SK-N-SH treated with all-trans-retinoic acid at 6 μM for 48 hours (cell line): ENCODE results near the gene CROCC2.

Source experiments
- ATAC-seq: fragments of 200-7000 bp; cut with Tn5 transposase; 3 replicates; pipeline ENCODE4 v1.9.1; 2020; ENCODE audit warnings: mild to moderate bottlenecking, moderate library complexity
- ARNTL ChIP-seq: fragments of 450-650 bp; formaldehyde crosslinking; IDR thresholded peaks from 2 replicates; pipeline ENCODE4 v1.5.0; 2020; ENCODE audit warnings: low read depth, mild to moderate bottlenecking, moderate library complexity, borderline replicate concordance
- CREB5 ChIP-seq: fragments of 250-450 bp; sonication (Bioruptor Pico); IDR thresholded peaks from 2 replicates; pipeline ENCODE4 v1.5.1; 2020; ENCODE audit warnings: low read depth, mild to moderate bottlenecking, moderate library complexity
- CSDC2 ChIP-seq: fragments of 250-450 bp; sonication (Bioruptor Pico); IDR thresholded peaks from 2 replicates; pipeline ENCODE4 v1.5.0; 2020; ENCODE audit warnings: mild to moderate bottlenecking, moderate library complexity
- ESRRG ChIP-seq: fragments of 250-450 bp; sonication (Bioruptor Pico); IDR thresholded peaks from 2 replicates; pipeline ENCODE4 v1.6.1; 2021; ENCODE audit warnings: mild to moderate bottlenecking
- GLIS3 ChIP-seq: fragments of 250-450 bp; sonication (Bioruptor Pico); IDR thresholded peaks from 2 replicates; pipeline ENCODE4 v1.5.0; 2020; ENCODE audit warnings: mild to moderate bottlenecking, moderate library complexity
- ISL1 ChIP-seq: fragments of 250-450 bp; sonication (Bioruptor Pico); IDR thresholded peaks from 2 replicates; pipeline ENCODE4 v2.1.2; 2022; ENCODE audit warnings: mild to moderate bottlenecking, moderate library complexity
- OSR1 ChIP-seq: fragments of 250-450 bp; sonication (Bioruptor Pico); IDR thresholded peaks from 2 replicates; pipeline ENCODE4 v1.8.0; 2022; ENCODE audit warnings: moderate library complexity, mild to moderate bottlenecking, inconsistent platforms
- RARB ChIP-seq: fragments of 250-450 bp; sonication (Bioruptor Pico); IDR thresholded peaks from 2 replicates; pipeline ENCODE4 v1.8.0; 2021; ENCODE audit warnings: mild to moderate bottlenecking, moderate library complexity
- SNAI2 ChIP-seq: fragments of 250-450 bp; sonication (Bioruptor Pico); IDR thresholded peaks from 2 replicates; pipeline ENCODE4 v1.5.0; 2020; ENCODE audit warnings: mild to moderate bottlenecking, moderate library complexity
- TCF4 ChIP-seq: fragments of 250-450 bp; sonication (Bioruptor Pico); IDR thresholded peaks from 2 replicates; pipeline ENCODE4 v1.8.0; 2021; ENCODE audit warnings: mild to moderate bottlenecking, moderate library complexity, borderline replicate concordance
- TOX ChIP-seq: fragments of 250-450 bp; sonication (Bioruptor Pico); IDR thresholded peaks from 2 replicates; pipeline ENCODE4 v1.8.0; 2021; ENCODE audit warnings: mild to moderate bottlenecking, moderate library complexity, borderline replicate concordance
- ZC3H10 ChIP-seq: fragments of 250-450 bp; sonication (Bioruptor Pico); IDR thresholded peaks from 2 replicates; pipeline ENCODE4 v1.5.1; 2021; ENCODE audit warnings: mild to moderate bottlenecking, moderate library complexity
- ZFP3 ChIP-seq: fragments of 250-450 bp; sonication (Bioruptor Pico); IDR thresholded peaks from 2 replicates; pipeline ENCODE4 v1.5.0; 2020; ENCODE audit warnings: mild to moderate bottlenecking, moderate library complexity
- ZFP30 ChIP-seq: fragments of 450-650 bp; formaldehyde crosslinking; IDR thresholded peaks from 2 replicates; pipeline ENCODE4 v1.5.0; 2022; ENCODE audit warnings: mild to moderate bottlenecking, moderate library complexity
- ZNF565 ChIP-seq: fragments of 450-650 bp; formaldehyde crosslinking; conservative IDR thresholded peaks from 2 replicates; pipeline ENCODE4 v1.5.0; 2020; ENCODE audit warnings: low read depth, mild to moderate bottlenecking, moderate library complexity
- ZNF8 ChIP-seq: fragments of 450-650 bp; formaldehyde crosslinking; IDR thresholded peaks from 2 replicates; pipeline ENCODE4 v1.5.0; 2020; ENCODE audit warnings: mild to moderate bottlenecking, moderate library complexity
- TF ChIP-seq, protein P1 (sequence below): fragments of 250-450 bp; sonication (Bioruptor Pico); IDR thresholded peaks from 2 replicates; pipeline ENCODE4 v1.8.0; 2020; ENCODE audit warnings: mild to moderate bottlenecking, moderate library complexity, borderline replicate concordance
- TF ChIP-seq, protein P2 (sequence below): fragments of 250-450 bp; sonication (Bioruptor Pico); IDR thresholded peaks from 2 replicates; pipeline ENCODE4 v1.5.0; 2020; ENCODE audit warnings: mild to moderate bottlenecking, moderate library complexity
- TF ChIP-seq, protein P3 (sequence below): fragments of 250-450 bp; sonication (Bioruptor Pico); IDR thresholded peaks from 2 replicates; pipeline ENCODE4 v1.8.0; 2021; ENCODE audit warnings: low read depth, mild to moderate bottlenecking, moderate library complexity, borderline replicate concordance

Gene CROCC2

DNA sequence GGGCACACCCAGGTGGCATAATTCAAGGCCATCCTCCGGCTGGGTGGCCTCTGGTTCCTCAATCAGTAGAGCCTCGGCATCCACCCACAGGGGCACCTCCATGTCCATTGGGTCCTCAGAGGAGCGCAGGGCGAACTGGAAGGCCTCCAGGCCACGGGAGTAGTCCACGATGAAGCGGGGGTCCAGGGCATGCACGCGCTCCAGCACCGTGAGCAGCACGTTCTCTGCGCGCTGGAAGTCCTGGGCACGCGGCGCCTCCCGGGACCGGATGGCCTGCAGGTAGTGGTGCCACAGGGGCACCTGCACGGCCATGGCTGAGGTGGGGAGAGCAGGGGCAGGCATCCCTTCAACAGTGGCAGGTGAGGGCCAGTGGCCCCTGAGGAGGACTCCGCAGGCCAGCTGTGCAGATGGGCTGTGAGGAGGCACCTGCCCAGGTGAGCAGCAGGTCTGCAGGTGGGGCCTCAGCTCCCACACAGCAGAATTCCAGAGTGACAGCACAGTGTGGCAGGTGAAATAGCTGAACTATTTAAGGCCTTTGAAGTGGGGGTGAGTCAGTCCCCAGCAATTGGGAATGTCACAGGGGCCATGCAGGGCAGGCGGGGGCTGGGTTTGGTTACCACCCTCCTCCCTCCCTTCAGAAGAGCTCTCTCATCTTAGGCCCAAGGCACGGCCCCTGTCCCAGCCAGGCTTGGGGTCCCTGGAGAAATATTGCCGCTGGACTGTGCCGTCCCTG lies 10.3 kb upstream of the CROCC2 start, which contains the start of gene MAB21L4:
MAB21L4 (minus strand) TSS at position 501 of the 733 bp plus-strand sequence; CDS start at position 342, 159 bp downstream.
- ATAC-seq = no peak
- no peak for TF ChIP-seq ZNF565
- TF ChIP-seq, protein P1, sequence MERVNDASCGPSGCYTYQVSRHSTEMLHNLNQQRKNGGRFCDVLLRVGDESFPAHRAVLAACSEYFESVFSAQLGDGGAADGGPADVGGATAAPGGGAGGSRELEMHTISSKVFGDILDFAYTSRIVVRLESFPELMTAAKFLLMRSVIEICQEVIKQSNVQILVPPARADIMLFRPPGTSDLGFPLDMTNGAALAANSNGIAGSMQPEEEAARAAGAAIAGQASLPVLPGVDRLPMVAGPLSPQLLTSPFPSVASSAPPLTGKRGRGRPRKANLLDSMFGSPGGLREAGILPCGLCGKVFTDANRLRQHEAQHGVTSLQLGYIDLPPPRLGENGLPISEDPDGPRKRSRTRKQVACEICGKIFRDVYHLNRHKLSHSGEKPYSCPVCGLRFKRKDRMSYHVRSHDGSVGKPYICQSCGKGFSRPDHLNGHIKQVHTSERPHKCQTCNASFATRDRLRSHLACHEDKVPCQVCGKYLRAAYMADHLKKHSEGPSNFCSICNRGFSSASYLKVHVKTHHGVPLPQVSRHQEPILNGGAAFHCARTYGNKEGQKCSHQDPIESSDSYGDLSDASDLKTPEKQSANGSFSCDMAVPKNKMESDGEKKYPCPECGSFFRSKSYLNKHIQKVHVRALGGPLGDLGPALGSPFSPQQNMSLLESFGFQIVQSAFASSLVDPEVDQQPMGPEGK (CRISPR knock-in tag) = no peak
- no peak for TF ChIP-seq ARNTL
- TF ChIP-seq ZNF8 (CRISPR knock-in tag) = no peak
- no peak for TF ChIP-seq ZFP30 (CRISPR knock-in tag)

GRCh38 chr2:240896394-240896793 lies 9.7 kb upstream of the CROCC2 start:
- no peak for TF ChIP-seq ZFP3 (CRISPR knock-in tag)
- TF ChIP-seq ISL1 (CRISPR knock-in tag) = no peak
- TF ChIP-seq ESRRG (CRISPR knock-in tag) = no peak
- no peak for TF ChIP-seq RARB (CRISPR knock-in tag)
- no peak for TF ChIP-seq TCF4
- TF ChIP-seq ZFP30 (CRISPR knock-in tag) = no peak
- no peak for TF ChIP-seq CSDC2 (CRISPR knock-in tag)
- TF ChIP-seq ZNF8 (CRISPR knock-in tag) = no peak
- TF ChIP-seq, protein P2, sequence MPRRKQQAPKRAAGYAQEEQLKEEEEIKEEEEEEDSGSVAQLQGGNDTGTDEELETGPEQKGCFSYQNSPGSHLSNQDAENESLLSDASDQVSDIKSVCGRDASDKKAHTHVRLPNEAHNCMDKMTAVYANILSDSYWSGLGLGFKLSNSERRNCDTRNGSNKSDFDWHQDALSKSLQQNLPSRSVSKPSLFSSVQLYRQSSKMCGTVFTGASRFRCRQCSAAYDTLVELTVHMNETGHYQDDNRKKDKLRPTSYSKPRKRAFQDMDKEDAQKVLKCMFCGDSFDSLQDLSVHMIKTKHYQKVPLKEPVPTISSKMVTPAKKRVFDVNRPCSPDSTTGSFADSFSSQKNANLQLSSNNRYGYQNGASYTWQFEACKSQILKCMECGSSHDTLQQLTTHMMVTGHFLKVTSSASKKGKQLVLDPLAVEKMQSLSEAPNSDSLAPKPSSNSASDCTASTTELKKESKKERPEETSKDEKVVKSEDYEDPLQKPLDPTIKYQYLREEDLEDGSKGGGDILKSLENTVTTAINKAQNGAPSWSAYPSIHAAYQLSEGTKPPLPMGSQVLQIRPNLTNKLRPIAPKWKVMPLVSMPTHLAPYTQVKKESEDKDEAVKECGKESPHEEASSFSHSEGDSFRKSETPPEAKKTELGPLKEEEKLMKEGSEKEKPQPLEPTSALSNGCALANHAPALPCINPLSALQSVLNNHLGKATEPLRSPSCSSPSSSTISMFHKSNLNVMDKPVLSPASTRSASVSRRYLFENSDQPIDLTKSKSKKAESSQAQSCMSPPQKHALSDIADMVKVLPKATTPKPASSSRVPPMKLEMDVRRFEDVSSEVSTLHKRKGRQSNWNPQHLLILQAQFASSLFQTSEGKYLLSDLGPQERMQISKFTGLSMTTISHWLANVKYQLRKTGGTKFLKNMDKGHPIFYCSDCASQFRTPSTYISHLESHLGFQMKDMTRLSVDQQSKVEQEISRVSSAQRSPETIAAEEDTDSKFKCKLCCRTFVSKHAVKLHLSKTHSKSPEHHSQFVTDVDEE (CRISPR knock-in tag) = no peak
- ATAC-seq = no peak

GRCh38 chr2:240896871-240897692 lies 9.1 kb upstream of the CROCC2 start:
- ATAC-seq = no peak
- no peak for TF ChIP-seq SNAI2 (CRISPR knock-in tag)
- TF ChIP-seq, protein P1 (CRISPR knock-in tag) = no peak
- no peak for TF ChIP-seq CSDC2 (CRISPR knock-in tag)
- TF ChIP-seq ZNF8 (CRISPR knock-in tag) = no peak
- no peak for TF ChIP-seq ZNF565
- TF ChIP-seq ESRRG (CRISPR knock-in tag) = no peak
- TF ChIP-seq TOX (CRISPR knock-in tag) = no peak

- no peak for ATAC-seq
- TF ChIP-seq, protein P3, sequence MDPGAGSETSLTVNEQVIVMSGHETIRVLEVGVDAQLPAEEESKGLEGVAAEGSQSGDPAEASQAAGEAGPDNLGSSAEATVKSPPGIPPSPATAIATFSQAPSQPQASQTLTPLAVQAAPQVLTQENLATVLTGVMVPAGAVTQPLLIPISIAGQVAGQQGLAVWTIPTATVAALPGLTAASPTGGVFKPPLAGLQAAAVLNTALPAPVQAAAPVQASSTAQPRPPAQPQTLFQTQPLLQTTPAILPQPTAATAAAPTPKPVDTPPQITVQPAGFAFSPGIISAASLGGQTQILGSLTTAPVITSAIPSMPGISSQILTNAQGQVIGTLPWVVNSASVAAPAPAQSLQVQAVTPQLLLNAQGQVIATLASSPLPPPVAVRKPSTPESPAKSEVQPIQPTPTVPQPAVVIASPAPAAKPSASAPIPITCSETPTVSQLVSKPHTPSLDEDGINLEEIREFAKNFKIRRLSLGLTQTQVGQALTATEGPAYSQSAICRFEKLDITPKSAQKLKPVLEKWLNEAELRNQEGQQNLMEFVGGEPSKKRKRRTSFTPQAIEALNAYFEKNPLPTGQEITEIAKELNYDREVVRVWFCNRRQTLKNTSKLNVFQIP (CRISPR knock-in tag) = no peak
- TF ChIP-seq RARB (CRISPR knock-in tag) = no peak
- no peak for TF ChIP-seq ZFP30 (CRISPR knock-in tag)
- no peak for TF ChIP-seq TOX (CRISPR knock-in tag)
- TF ChIP-seq CSDC2 (CRISPR knock-in tag) = no peak
- TF ChIP-seq, protein P2 (CRISPR knock-in tag) = no peak
- no peak for TF ChIP-seq CREB5 (CRISPR knock-in tag)
- TF ChIP-seq GLIS3 (CRISPR knock-in tag) = no peak
- no peak for TF ChIP-seq ESRRG (CRISPR knock-in tag)
- TF ChIP-seq ZNF8 (CRISPR knock-in tag) = no peak
- no peak for TF ChIP-seq ISL1 (CRISPR knock-in tag)
- no peak for TF ChIP-seq OSR1 (CRISPR knock-in tag)
- no peak for TF ChIP-seq ZC3H10
These were observed 7.9 kb upstream of the CROCC2 start for GRCh38 chr2:240898108-240898730.
